HL-60 (cell line): ENCODE measurements around the gene REXO5.
"Not testable (repeated sequence)": the region's sequence is repeated elsewhere in the genome, so short reads cannot be mapped to it uniquely, and the experiment has no call there.

Experiments used
- DNase-seq, 2 experiments: peaks; one replicate each; pipeline ENCODE4 v3.0.0-alpha.2; 2010 to 2020; ENCODE audit warnings: low read depth in 1 of 2, low spot score in 1 of 2
- H3K27ac ChIP-seq: fragments of 250-450 bp; sonication (Bioruptor Pico); replicated peaks from 2 replicates; pipeline ENCODE4 v1.5.1; 2020; ENCODE audit warnings: mild to moderate bottlenecking, moderate library complexity
- H3K27me3 ChIP-seq: fragments of 250-450 bp; sonication (Bioruptor Pico); 2 replicates; pipeline ENCODE4 v1.5.1; 2021; ENCODE audit warnings: mild to moderate bottlenecking, moderate library complexity; ENCODE audit not compliant: insufficient read depth, poor library complexity, severe bottlenecking
- H3K4me3 ChIP-seq: replicated peaks from 2 replicates; pipeline ENCODE4 v1.5.1; 2011; ENCODE audit warnings: mild to moderate bottlenecking, control low read depth, low read length; ENCODE audit not compliant: insufficient read depth
- GABPA ChIP-seq: IDR thresholded peaks from 2 replicates; pipeline ENCODE4 v1.6.1; 2012; ENCODE audit warnings: low read depth
- POLR2AphosphoS5 ChIP-seq: IDR thresholded peaks from 2 replicates; pipeline ENCODE4 v1.6.1; 2012; ENCODE audit warnings: low read depth
- REST ChIP-seq: IDR thresholded peaks from 2 replicates; pipeline ENCODE4 v1.6.1; 2012; ENCODE audit warnings: low read depth; ENCODE audit not compliant: insufficient replicate concordance
- SPI1 ChIP-seq: IDR thresholded peaks from 2 replicates; pipeline ENCODE4 v1.6.1; 2012; ENCODE audit warnings: low read depth, mild to moderate bottlenecking, borderline replicate concordance
- TF ChIP-seq, protein P1 (sequence below): IDR thresholded peaks from one replicate; pipeline ENCODE4 v1.5.1; 2011; ENCODE audit warnings: low read length, control low read depth, inconsistent platforms; ENCODE audit not compliant: insufficient read depth

The REXO5 gene

DNA sequence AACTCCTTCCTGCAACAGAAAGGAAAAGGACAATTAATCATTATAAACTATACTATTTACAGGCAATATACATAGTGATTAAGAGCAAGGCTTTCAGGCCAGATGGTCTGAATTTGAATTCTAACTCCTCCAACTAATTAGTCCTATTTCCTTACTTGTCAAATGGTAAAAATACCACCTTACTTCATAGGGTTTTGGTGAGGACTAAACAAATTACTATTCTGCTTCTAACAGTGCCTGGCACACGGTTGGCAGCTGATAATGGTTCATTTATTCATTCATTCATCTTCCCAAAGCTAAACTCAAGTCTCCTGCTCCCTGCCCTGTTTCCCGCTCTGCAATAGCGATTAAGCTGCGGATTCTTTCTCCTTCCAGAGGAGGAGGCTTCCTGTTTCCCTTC, 54.0 kb downstream of the REXO5 start:
- no peak overlapping the region for H3K27ac ChIP-seq
- no peak overlapping the region for H3K4me3 ChIP-seq
- H3K27me3 ChIP-seq: no peaks in the 10 kb centered on the region
- TF ChIP-seq SPI1: no peak
- no peak for TF ChIP-seq POLR2AphosphoS5
- TF ChIP-seq, protein P1, sequence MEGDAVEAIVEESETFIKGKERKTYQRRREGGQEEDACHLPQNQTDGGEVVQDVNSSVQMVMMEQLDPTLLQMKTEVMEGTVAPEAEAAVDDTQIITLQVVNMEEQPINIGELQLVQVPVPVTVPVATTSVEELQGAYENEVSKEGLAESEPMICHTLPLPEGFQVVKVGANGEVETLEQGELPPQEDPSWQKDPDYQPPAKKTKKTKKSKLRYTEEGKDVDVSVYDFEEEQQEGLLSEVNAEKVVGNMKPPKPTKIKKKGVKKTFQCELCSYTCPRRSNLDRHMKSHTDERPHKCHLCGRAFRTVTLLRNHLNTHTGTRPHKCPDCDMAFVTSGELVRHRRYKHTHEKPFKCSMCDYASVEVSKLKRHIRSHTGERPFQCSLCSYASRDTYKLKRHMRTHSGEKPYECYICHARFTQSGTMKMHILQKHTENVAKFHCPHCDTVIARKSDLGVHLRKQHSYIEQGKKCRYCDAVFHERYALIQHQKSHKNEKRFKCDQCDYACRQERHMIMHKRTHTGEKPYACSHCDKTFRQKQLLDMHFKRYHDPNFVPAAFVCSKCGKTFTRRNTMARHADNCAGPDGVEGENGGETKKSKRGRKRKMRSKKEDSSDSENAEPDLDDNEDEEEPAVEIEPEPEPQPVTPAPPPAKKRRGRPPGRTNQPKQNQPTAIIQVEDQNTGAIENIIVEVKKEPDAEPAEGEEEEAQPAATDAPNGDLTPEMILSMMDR: no peak
- no peak for TF ChIP-seq REST
- TF ChIP-seq GABPA: no peak
- no peak for DNase-seq

- DNase-seq, H3K4me3 ChIP-seq, H3K27me3 ChIP-seq, H3K27ac ChIP-seq: not testable (repeated sequence)
Observed at GRCh38 chr16:20860995-20861394, 54.7 kb downstream of the REXO5 start.

GRCh38 chr16:20862162-20862960, 56.0 kb downstream of the REXO5 start:
- no peaks in the 10 kb centered on the region for H3K27me3 ChIP-seq
- H3K27ac ChIP-seq: no peak overlapping the region

GRCh38 chr16:20864376-20864775, 58.0 kb downstream of the REXO5 start:
- H3K27me3 ChIP-seq, DNase-seq: not testable (repeated sequence)

More at GRCh38 chr16:20862162-20862960, 56.0 kb downstream of the REXO5 start:
- DNase-seq: no peak
- H3K4me3 ChIP-seq: no peak overlapping the region
- TF ChIP-seq REST: no peak
- TF ChIP-seq, protein P1: no peak
- TF ChIP-seq POLR2AphosphoS5: no peak
- TF ChIP-seq GABPA: no peak
- TF ChIP-seq SPI1: no peak

More at GRCh38 chr16:20864376-20864775, 58.0 kb downstream of the REXO5 start:
- not testable (repeated sequence) for H3K4me3 ChIP-seq, H3K27ac ChIP-seq
